ENCODE measurements around the gene CHST15. TPM values are rescaled to one million over a fixed set of nuclear protein-coding genes. Genes with fewer than 3 reads are reported as not detected.
"Not testable (repeated sequence)": the region's sequence is repeated elsewhere in the genome, so short reads cannot be mapped to it uniquely, and the experiment has no call there.

The CHST15 gene
- total RNA-seq, 4 donors from 2014 or later, result 35.7 to 69.5 (median 51.1) TPM

- no peak for TF ChIP-seq CTCF (IDR thresholded peaks at IDR 0.05)
- DNase-seq (ENCODE audit: low spot score), result no peak
- no peak for ATAC-seq (ENCODE audit: low FRiP score)
Observed at GRCh38 chr10:124039483-124040013, 53.9 kb downstream of the CHST15 start.

GRCh38 chr10:124037784-124038183 is 55.6 kb downstream of the CHST15 start:
- DNase-seq (ENCODE audit: low spot score) (no peak), ATAC-seq (ENCODE audit: low FRiP score) (no peak)
- TF ChIP-seq CTCF (IDR thresholded peaks at IDR 0.05), result no peak

- TF ChIP-seq CTCF (IDR thresholded peaks at IDR 0.05), result no peak
- ATAC-seq (ENCODE audit: low FRiP score) (no peak), DNase-seq (ENCODE audit: low spot score) (no peak)
Observed at GRCh38 chr10:124037286-124037685, 56.1 kb downstream of the CHST15 start.

GRCh38 chr10:124036746-124037145 is 56.7 kb downstream of the CHST15 start:
- DNase-seq (ENCODE audit: low spot score) (no peak), ATAC-seq (ENCODE audit: low FRiP score) (no peak)
- no peak for TF ChIP-seq CTCF (IDR thresholded peaks at IDR 0.05)

- no peak for TF ChIP-seq CTCF (IDR thresholded peaks at IDR 0.05)
- ATAC-seq (ENCODE audit: low FRiP score), result peak; percentile 19
- no peak for DNase-seq (ENCODE audit: low spot score)
Observed at GRCh38 chr10:124035928-124036558, 57.4 kb downstream of the CHST15 start.

GRCh38 chr10:124035306-124035927 is 58.0 kb downstream of the CHST15 start:
- no peak for DNase-seq (ENCODE audit: low spot score)
- ATAC-seq (ENCODE audit: low FRiP score), result peak; percentile 11
- no peak for TF ChIP-seq CTCF (IDR thresholded peaks at IDR 0.05)

GRCh38 chr10:124034576-124035305 is 58.7 kb downstream of the CHST15 start:
- DNase-seq (ENCODE audit: low spot score); ATAC-seq (ENCODE audit: low FRiP score): not testable (repeated sequence)
